GM18507 (cell line): Measurements from ENCODE around the gene SESTD1.
"Not testable (repeated sequence)": the region's sequence is repeated elsewhere in the genome, so short reads cannot be mapped to it uniquely, and the experiment has no call there.

ENCODE experiments used
- DNase-seq: peaks from one replicate; pipeline ENCODE4 v3.0.0; 2011; ENCODE audit warnings: low read depth; ENCODE audit not compliant: insufficient read length; ENCODE audit errors: extremely low spot score
- FAIRE-seq: peaks from 2 replicates; lab custom pipeline; 2011; peaks lifted over from hg19 to GRCh38; lab: Jason Lieb, UNC

SESTD1 gene

GRCh38 chr2:179133016-179133415 is 131.6 kb downstream of the SESTD1 start:
- no peak for DNase-seq
- no peak for FAIRE-seq

- no peak for FAIRE-seq
- DNase-seq, result no peak
These were observed 132.6 kb downstream of the SESTD1 start for GRCh38 chr2:179132076-179132475.

- no peak for DNase-seq
- no peak for FAIRE-seq
These were observed 134.1 kb downstream of the SESTD1 start for GRCh38 chr2:179130560-179130959.

- no peak for DNase-seq
- FAIRE-seq, result peak; percentile 76
These were observed 134.9 kb downstream of the SESTD1 start for GRCh38 chr2:179129574-179130238.

- FAIRE-seq, result no peak
These were observed 139.2 kb downstream of the SESTD1 start for GRCh38 chr2:179125404-179125803.

GRCh38 chr2:179124282-179124681 is 140.3 kb downstream of the SESTD1 start:
- DNase-seq (no peak), FAIRE-seq (peak; percentile 42)

More at GRCh38 chr2:179125404-179125803, 139.2 kb downstream of the SESTD1 start:
- no peak for DNase-seq

GRCh38 chr2:179123272-179123662 is 141.4 kb downstream of the SESTD1 start:
- no peak for DNase-seq
- no peak for FAIRE-seq

GRCh38 chr2:179107737-179108136 is 156.9 kb downstream of the SESTD1 start:
- FAIRE-seq (peak; percentile 36), DNase-seq (no peak)

GRCh38 chr2:179106676-179107428 is 157.8 kb downstream of the SESTD1 start:
- DNase-seq, result no peak
- FAIRE-seq, result peak; percentile 69

GRCh38 chr2:179106342-179106675 is 158.3 kb downstream of the SESTD1 start:
- FAIRE-seq, result no peak
- DNase-seq, result no peak

- FAIRE-seq, result no peak
These were observed 159.9 kb downstream of the SESTD1 start for GRCh38 chr2:179104736-179105135.

GRCh38 chr2:179098080-179098689 is 166.4 kb downstream of the SESTD1 start:
- no peak for DNase-seq
- FAIRE-seq, result peak; percentile 44

More at GRCh38 chr2:179104736-179105135, 159.9 kb downstream of the SESTD1 start:
- no peak for DNase-seq

- no peak for FAIRE-seq
- DNase-seq, result no peak
These were observed 167.5 kb downstream of the SESTD1 start for GRCh38 chr2:179097131-179097530.

- peak; percentile 89 for FAIRE-seq
- DNase-seq, result peak; percentile 8
These were observed 168.5 kb downstream of the SESTD1 start for GRCh38 chr2:179096090-179096489.

GRCh38 chr2:179092912-179093311 is 171.7 kb downstream of the SESTD1 start:
- not testable (repeated sequence) for FAIRE-seq, DNase-seq

- no peak for FAIRE-seq
- no peak for DNase-seq
These were observed 181.9 kb downstream of the SESTD1 start for GRCh38 chr2:179082697-179083096.

- FAIRE-seq (no peak), DNase-seq (no peak)
These were observed 182.7 kb downstream of the SESTD1 start for GRCh38 chr2:179081954-179082353.

GRCh38 chr2:179072527-179072926 is 192.1 kb downstream of the SESTD1 start:
- DNase-seq (no peak), FAIRE-seq (no peak)

- FAIRE-seq (no peak), DNase-seq (no peak)
These were observed 192.7 kb downstream of the SESTD1 start for GRCh38 chr2:179071810-179072355.

- DNase-seq (no peak), FAIRE-seq (no peak)
These were observed 193.7 kb downstream of the SESTD1 start for GRCh38 chr2:179070895-179071294.
